K562 (cell line): ENCODE results near the gene EFNA5. TPM values are rescaled to one million over a fixed set of nuclear protein-coding genes. Genes with fewer than 3 reads are reported as not detected.

Experiments used
- ATAC-seq: fragments of 200-7000 bp; cut with Tn5 transposase; 3 replicates; pipeline ENCODE4 v1.9.1; 2020; ENCODE audit warnings: moderate library complexity
- BruUV-seq: library from RNA; stranded (reverse); fragments of 400-500 nt; replicated peaks from 2 replicates; lab custom pipeline; 2021; lab: Mats Ljungman, UMichigan
- CTCF ChIA-PET: fragments of 300-600 bp; formaldehyde crosslinking; extraction: SDS; loops from one replicate; lab custom pipeline; 2021; ENCODE audit warnings: low intra/inter-chr PET ratio; lab: Yijun Ruan, JAX
- POLR2A ChIA-PET: fragments of 300-600, 350-650 bp; sonication (Branson Sonifier 250); formaldehyde crosslinking; extraction: SDS; loops from one replicate; lab custom pipeline; 2021; ENCODE audit warnings: antibody characterized with exemption, inconsistent platforms; lab: Yijun Ruan, JAX
- DNase-seq, 4 experiments: peaks; one replicate each; pipeline versions ENCODE4 v3.0.0 to v3.0.0-alpha.2; 2011 to 2018; ENCODE audit warnings: low spot score in 3 of 4, mixed read lengths in 3 of 4; ENCODE audit errors: extremely low read depth in 1 of 4
- FAIRE-seq: peaks from 2 replicates; lab custom pipeline; 2011; peaks lifted over from hg19 to GRCh38; lab: Jason Lieb, UNC
- H2AFZ ChIP-seq: 2 replicates; pipeline ENCODE4 v1.6.0; 2011; ENCODE audit warnings: low read depth, low read length, control low read depth, inconsistent platforms
- H3K27ac ChIP-seq: fragments of 200-600 bp; 3 replicates; pipeline ENCODE4 v1.8.0; 2011; ENCODE audit warnings: low read depth, mild to moderate bottlenecking, control low read depth, inconsistent platforms, low read length, moderate library complexity, mixed read lengths; ENCODE audit errors: extremely low read depth
- H3K27me3 ChIP-seq, 2 experiments: fragments of 300-600 bp in 1 of 2; 2 replicates in 1 of 2; 3 replicates in 1 of 2; pipeline versions ENCODE4 v1.6.0 to v1.8.0; 2011; ENCODE audit warnings: inconsistent platforms in 2 of 2, low read length in 2 of 2, mild to moderate bottlenecking in 1 of 2, mixed read lengths in 1 of 2, moderate library complexity in 1 of 2; ENCODE audit not compliant: control insufficient read depth in 2 of 2, insufficient read depth in 2 of 2
- H3K36me3 ChIP-seq: fragments of 300-600 bp; 3 replicates; pipeline ENCODE4 v1.8.0; 2011; ENCODE audit warnings: mild to moderate bottlenecking, low read length, inconsistent platforms; ENCODE audit not compliant: control insufficient read depth, insufficient read depth
- H3K4me1 ChIP-seq, 2 experiments: fragments of 200-600 bp in 1 of 2; replicated peaks in 1 of 2; 2 replicates in 1 of 2; 3 replicates in 1 of 2; pipeline versions ENCODE4 v1.5.1 to v1.8.0; 2011; ENCODE audit warnings: inconsistent platforms in 2 of 2, low read length in 2 of 2, mild to moderate bottlenecking in 1 of 2, mixed read lengths in 1 of 2, moderate library complexity in 1 of 2; ENCODE audit not compliant: control insufficient read depth in 2 of 2, insufficient read depth in 2 of 2
- H3K4me2 ChIP-seq: 2 replicates; pipeline ENCODE4 v1.6.1; 2011; ENCODE audit warnings: low read length, control low read depth, inconsistent platforms, mixed read lengths; ENCODE audit not compliant: insufficient read depth
- H3K4me3 ChIP-seq: fragments of 200-600 bp; sonication (generic), shearing (Covaris generic); 2 replicates; pipeline ENCODE4 v1.5.1; 2016; ENCODE audit warnings: control low read depth, inconsistent platforms
- H3K79me2 ChIP-seq: fragments of 200-600 bp; 3 replicates; pipeline ENCODE4 v1.8.0; 2011; ENCODE audit warnings: low read length, inconsistent platforms; ENCODE audit not compliant: control insufficient read depth, insufficient read depth
- H3K9ac ChIP-seq, 2 experiments: 2 replicates each; pipeline versions ENCODE4 v1.6.0 to v1.6.1; 2011; ENCODE audit warnings: low read depth in 2 of 2, low read length in 2 of 2, control low read depth in 1 of 2, inconsistent platforms in 1 of 2, mild to moderate bottlenecking in 1 of 2, mixed read lengths in 1 of 2; ENCODE audit not compliant: insufficient read depth in 1 of 2
- H3K9me1 ChIP-seq: one replicate; pipeline ENCODE4 v1.6.0; 2011; ENCODE audit warnings: inconsistent platforms, mild to moderate bottlenecking, low read length, moderate library complexity; ENCODE audit not compliant: control insufficient read depth, insufficient read depth
- H3K9me3 ChIP-seq: replicated peaks from 2 replicates; pipeline ENCODE4 v1.5.1; 2011; ENCODE audit warnings: low read depth, low read length, inconsistent platforms; ENCODE audit not compliant: control insufficient read depth, insufficient read depth
- H4K20me1 ChIP-seq: replicated peaks from 2 replicates; pipeline ENCODE4 v1.6.1; 2011; ENCODE audit warnings: low read length, inconsistent platforms, mixed read lengths; ENCODE audit not compliant: control insufficient read depth, insufficient read depth
- ATF7 ChIP-seq: fragments of 450-650 bp; IDR thresholded peaks from 2 replicates; pipeline ENCODE4 v1.7.1; 2014; ENCODE audit warnings: mild to moderate bottlenecking, moderate library complexity
- FOS ChIP-seq: IDR thresholded peaks from 3 replicates; pipeline ENCODE4 v1.6.1; 2011; ENCODE audit not compliant: insufficient read length; ENCODE audit errors: extremely low read depth
- JUN ChIP-seq, 2 experiments: sonication (generic) in 1 of 2; formaldehyde crosslinking in 1 of 2; IDR thresholded peaks; 2 replicates each; pipeline versions ENCODE4 v1.6.1 to v1.8.0; 2012 to 2022; ENCODE audit warnings: borderline replicate concordance in 2 of 2, mild to moderate bottlenecking in 2 of 2, improper control_type of control experiment in 1 of 2, low read depth in 1 of 2, low read length in 1 of 2, missing genetic modification reagents in 1 of 2
- KDM1A ChIP-seq, 2 experiments: fragments of 450-650 bp; IDR thresholded peaks; 2 replicates each; pipeline ENCODE4 v1.6.1; 2016; ENCODE audit warnings: mild to moderate bottlenecking in 2 of 2
- MEIS2 ChIP-seq: fragments of 450-650 bp; IDR thresholded peaks from 2 replicates; pipeline ENCODE4 v1.6.1; 2014; ENCODE audit warnings: mild to moderate bottlenecking; ENCODE audit not compliant: partially characterized antibody
- PCBP1 ChIP-seq: fragments of 200-400 bp; formaldehyde crosslinking; IDR thresholded peaks from 2 replicates; pipeline ENCODE4 v1.6.1; 2018; ENCODE audit warnings: mild to moderate bottlenecking, low read depth, low read length; ENCODE audit not compliant: poor library complexity, severe bottlenecking
- PTBP1 ChIP-seq: fragments of 200-400 bp; formaldehyde crosslinking; IDR thresholded peaks from 2 replicates; pipeline ENCODE4 v1.6.1; 2017; ENCODE audit warnings: low read depth, low read length
- RAD51 ChIP-seq: fragments of 450-650 bp; IDR thresholded peaks from 2 replicates; pipeline ENCODE4 v1.7.1; 2016; ENCODE audit warnings: low read depth, mild to moderate bottlenecking, borderline replicate concordance
- RBM17 ChIP-seq: fragments of 200-400 bp; formaldehyde crosslinking; IDR thresholded peaks from 2 replicates; pipeline ENCODE4 v1.6.1; 2017; ENCODE audit warnings: low read depth, mild to moderate bottlenecking, low read length, borderline replicate concordance
- SAP30 ChIP-seq: fragments of 200-600 bp; sonication (generic); IDR thresholded peaks from 2 replicates; pipeline ENCODE4 v1.6.1; 2012; ENCODE audit warnings: borderline replicate concordance, low read depth, mild to moderate bottlenecking, moderate library complexity, low read length, control low read depth, inconsistent platforms; ENCODE audit not compliant: insufficient read depth, poor library complexity, severe bottlenecking
- TCF7L2 ChIP-seq: fragments of 150-350 bp; IDR thresholded peaks from 2 replicates; pipeline ENCODE4 v1.6.1; 2016; ENCODE audit warnings: low read depth, mild to moderate bottlenecking, low read length, moderate library complexity
- ZKSCAN8 ChIP-seq: fragments of 200-800 bp; sonication (Bioruptor generic); IDR thresholded peaks from 2 replicates; pipeline ENCODE4 v1.6.1; 2016; ENCODE audit warnings: missing genetic modification characterization, missing compliant biosample characterization
- ZNF143 ChIP-seq: sonication (generic); formaldehyde crosslinking; IDR thresholded peaks from 2 replicates; pipeline ENCODE4 v1.9.0; 2022; ENCODE audit warnings: mild to moderate bottlenecking, missing genetic modification reagents
- ZNF217 ChIP-seq: sonication (generic); formaldehyde crosslinking; IDR thresholded peaks from 2 replicates; pipeline ENCODE4 v1.8.0; 2022; ENCODE audit warnings: mild to moderate bottlenecking, missing genetic modification reagents
- ZNF561 ChIP-seq: fragments of 450-650 bp; formaldehyde crosslinking; conservative IDR thresholded peaks from 2 replicates; pipeline ENCODE4 v1.4.0; 2020; ENCODE audit warnings: mild to moderate bottlenecking, moderate library complexity
- WGBS: fragments of 100-300 bp; shearing (Covaris generic); methylation state at CpG from one replicate; pipeline ENCODE4 v1.1.6; 2016; ENCODE audit warnings: low coverage, mixed read lengths; ENCODE audit not compliant: insufficient coverage; ENCODE audit errors: missing lambda C conversion rate; 5-methylcytosine and 5-hydroxymethylcytosine counted together
- in situ Hi-C: fragments of 300-500 bp; cut with MboI; formaldehyde crosslinking; loops from 4 replicates; pipeline ENCODE4 v1.15.0; 2018; ENCODE audit warnings: inconsistent platforms, mixed read lengths
- intact Hi-C: fragments of 100-400 bp; cut with micrococcal nuclease; formaldehyde crosslinking; loops from 2 replicates; pipeline ENCODE4 v1.14.2; 2022
- polyA plus RNA-seq, 8 experiments: library from polyadenylated mRNA; depleted of rRNA in 4 of 8; stranded (reverse) in 5 of 8; unstranded in 3 of 8; fragments of >200 nt; fragmentation: Nextera tagmentation in 2 of 8; fragmentation: Illumina TruSeq in 1 of 8; extraction: Ambion mirVana in 2 of 8; extraction: Trizol in 1 of 8; gene quantifications; 2 replicates each; pipeline versions ENCODE4 v1.2.1 to v1.2.3, GENCODE V29; 2011 to 2014; ENCODE audit warnings: inconsistent platforms in 1 of 8, missing spikeins in 1 of 8
- total RNA-seq, 7 experiments: library from RNA; depleted of rRNA in 6 of 7; stranded (reverse); fragments of >200 nt in 6 of 7; fragmentation: Illumina TruSeq in 2 of 7; extraction: Trizol in 2 of 7; gene quantifications; 2 replicates each; pipeline versions ENCODE4 v1.2.1 to v1.2.3, GENCODE V29; 2011 to 2021; ENCODE audit warnings: low replicate concordance in 1 of 7
- TF ChIP-seq, protein P1 (sequence below): fragments of 450-650 bp; formaldehyde crosslinking; IDR thresholded peaks from 2 replicates; pipeline ENCODE4 v1.4.0; 2020; ENCODE audit warnings: mild to moderate bottlenecking
- TF ChIP-seq, protein P2 (sequence below): sonication (generic); formaldehyde crosslinking; IDR thresholded peaks from 2 replicates; pipeline ENCODE4 v1.8.0; 2022; ENCODE audit warnings: missing genetic modification reagents, mild to moderate bottlenecking, borderline replicate concordance

EFNA5 gene
- total and polyA plus RNA-seq, 9 of the 15 experiments (the other 6 are each of a cell fraction or from before 2014, with no cell fraction given), result 0.20 TPM; not detected in 8

DNA sequence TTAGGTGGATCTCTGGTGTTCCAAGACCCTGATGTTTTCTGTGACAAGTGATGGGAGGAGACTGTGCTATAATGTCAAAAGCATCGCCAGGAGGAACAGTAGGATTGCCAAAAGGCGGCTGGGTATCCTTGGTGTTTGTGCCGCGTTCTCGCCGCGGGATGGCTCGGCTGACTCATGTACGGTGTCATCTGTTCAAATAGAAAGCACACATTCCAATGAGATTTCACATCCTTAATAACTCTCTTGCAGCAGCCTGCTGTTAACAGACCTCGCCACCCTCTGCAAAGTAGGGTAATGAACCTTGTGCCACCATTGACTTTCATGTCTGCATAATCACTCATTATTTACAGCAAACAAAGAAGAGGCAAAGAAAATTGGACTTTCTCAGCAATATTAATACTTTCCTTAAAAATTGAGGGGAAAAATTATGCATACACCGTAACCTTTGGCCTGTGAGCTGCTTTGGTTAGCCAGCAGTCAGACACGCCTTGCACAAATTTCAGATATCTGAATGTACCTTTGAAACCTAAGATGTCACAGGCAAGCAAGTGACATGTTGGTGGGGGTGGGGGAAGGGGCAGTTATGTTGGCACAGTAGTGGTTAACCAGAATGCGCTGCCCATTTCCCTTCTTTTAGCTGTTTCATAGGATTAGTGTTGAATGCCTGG, 289.4 kb downstream of the EFNA5 start (continued):
- no peak for TF ChIP-seq SAP30

DNA sequence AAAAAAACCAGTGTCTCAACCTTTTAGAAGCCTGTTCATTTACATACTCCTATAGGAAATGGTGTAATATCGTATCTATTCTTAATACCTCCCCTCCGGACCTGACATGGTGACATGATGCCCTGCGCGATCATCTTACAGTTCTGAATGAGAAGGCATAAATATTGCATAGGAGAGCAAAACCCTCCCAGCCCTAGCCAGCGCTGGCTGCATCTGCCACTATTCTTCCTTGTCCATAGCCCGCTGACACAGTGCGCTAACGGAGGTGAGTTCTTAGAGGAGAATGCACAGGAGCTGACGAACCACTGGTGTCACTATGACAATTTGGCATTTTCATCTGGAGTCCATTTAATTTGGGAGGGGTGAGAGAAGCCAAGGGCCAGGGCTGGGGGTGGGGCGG, 290.1 kb downstream of the EFNA5 start:
- H3K4me1 ChIP-seq, result no peaks in the 10 kb centered on the region
- TF ChIP-seq ZNF561 (CRISPR knock-in tag) (no peak), ZNF217 (no peak), RBM17 (no peak), ZNF143 (CRISPR knock-in tag) (no peak), ATF7 (no peak), KDM1A (IDR thresholded peaks at IDR 0.05) (no peak), ZKSCAN8 (CRISPR knock-in tag) (no peak), FOS (no peak), MEIS2 (no peak), TCF7L2 (no peak), PCBP1 (no peak), RAD51 (no peak), JUN (IDR thresholded peaks at IDR 0.05; ENCODE audit: borderline replicate concordance, low read depth, low read length) (no peak), JUN (CRISPR knock-in tag; IDR thresholded peaks at IDR 0.05; ENCODE audit: borderline replicate concordance) (no peak), PTBP1 (no peak)
- TF ChIP-seq, protein P1, sequence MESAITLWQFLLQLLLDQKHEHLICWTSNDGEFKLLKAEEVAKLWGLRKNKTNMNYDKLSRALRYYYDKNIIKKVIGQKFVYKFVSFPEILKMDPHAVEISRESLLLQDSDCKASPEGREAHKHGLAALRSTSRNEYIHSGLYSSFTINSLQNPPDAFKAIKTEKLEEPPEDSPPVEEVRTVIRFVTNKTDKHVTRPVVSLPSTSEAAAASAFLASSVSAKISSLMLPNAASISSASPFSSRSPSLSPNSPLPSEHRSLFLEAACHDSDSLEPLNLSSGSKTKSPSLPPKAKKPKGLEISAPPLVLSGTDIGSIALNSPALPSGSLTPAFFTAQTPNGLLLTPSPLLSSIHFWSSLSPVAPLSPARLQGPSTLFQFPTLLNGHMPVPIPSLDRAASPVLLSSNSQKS (CRISPR knock-in tag), result no peak
- TF ChIP-seq, protein P2, sequence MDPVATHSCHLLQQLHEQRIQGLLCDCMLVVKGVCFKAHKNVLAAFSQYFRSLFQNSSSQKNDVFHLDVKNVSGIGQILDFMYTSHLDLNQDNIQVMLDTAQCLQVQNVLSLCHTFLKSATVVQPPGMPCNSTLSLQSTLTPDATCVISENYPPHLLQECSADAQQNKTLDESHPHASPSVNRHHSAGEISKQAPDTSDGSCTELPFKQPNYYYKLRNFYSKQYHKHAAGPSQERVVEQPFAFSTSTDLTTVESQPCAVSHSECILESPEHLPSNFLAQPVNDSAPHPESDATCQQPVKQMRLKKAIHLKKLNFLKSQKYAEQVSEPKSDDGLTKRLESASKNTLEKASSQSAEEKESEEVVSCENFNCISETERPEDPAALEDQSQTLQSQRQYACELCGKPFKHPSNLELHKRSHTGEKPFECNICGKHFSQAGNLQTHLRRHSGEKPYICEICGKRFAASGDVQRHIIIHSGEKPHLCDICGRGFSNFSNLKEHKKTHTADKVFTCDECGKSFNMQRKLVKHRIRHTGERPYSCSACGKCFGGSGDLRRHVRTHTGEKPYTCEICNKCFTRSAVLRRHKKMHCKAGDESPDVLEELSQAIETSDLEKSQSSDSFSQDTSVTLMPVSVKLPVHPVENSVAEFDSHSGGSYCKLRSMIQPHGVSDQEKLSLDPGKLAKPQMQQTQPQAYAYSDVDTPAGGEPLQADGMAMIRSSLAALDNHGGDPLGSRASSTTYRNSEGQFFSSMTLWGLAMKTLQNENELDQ, result no peak

More for the DNA sequence above, 290.1 kb downstream of the EFNA5 start:
- no peaks in the 10 kb centered on the region for H3K9me1 ChIP-seq
- no peaks in the 10 kb centered on the region for H3K27me3 ChIP-seq
- H3K9ac ChIP-seq, result no peak overlapping the region
- DNase-seq (no peak), FAIRE-seq (no peak), ATAC-seq (no peak)
- no peak overlapping the region for H3K27ac ChIP-seq
- CTCF ChIA-PET, result no interaction called here
- 8% methylated on average over 9 of the region's 10 CpGs for WGBS
- intact Hi-C loops (no loop called here), in situ Hi-C loops (no loop called here)
- no peak overlapping the region for H3K4me2 ChIP-seq
- POLR2A ChIA-PET, result no interaction called here
- H3K4me3 ChIP-seq, result no peak overlapping the region
- no TSS peak for BruUV-seq
- H3K79me2 ChIP-seq, result no peaks in the 10 kb centered on the region
- no peaks in the 10 kb centered on the region for H3K36me3 ChIP-seq
- H4K20me1 ChIP-seq, result no peaks in the 10 kb centered on the region
- no peak overlapping the region for H2AFZ ChIP-seq
- H3K9me3 ChIP-seq, result no peaks in the 10 kb centered on the region; the same call in 1 of the 2 replicates
